SK-N-SH treated with all-trans-retinoic acid at 6 μM for 48 hours (cell line): ENCODE data around the gene MRAS.
"Not testable (repeated sequence)": the region's sequence is repeated elsewhere in the genome, so short reads cannot be mapped to it uniquely, and the experiment has no call there.

ENCODE experiments used
- ATAC-seq: fragments of 200-7000 bp; cut with Tn5 transposase; 3 replicates; pipeline ENCODE4 v1.9.1; 2020; ENCODE audit warnings: mild to moderate bottlenecking, moderate library complexity
- ARNTL ChIP-seq: fragments of 450-650 bp; formaldehyde crosslinking; IDR thresholded peaks from 2 replicates; pipeline ENCODE4 v1.5.0; 2020; ENCODE audit warnings: low read depth, mild to moderate bottlenecking, moderate library complexity, borderline replicate concordance
- BACH2 ChIP-seq: fragments of 250-450 bp; sonication (Bioruptor Pico); IDR thresholded peaks from 2 replicates; pipeline ENCODE4 v1.9.0; 2021; ENCODE audit warnings: mild to moderate bottlenecking, borderline replicate concordance
- CSDC2 ChIP-seq: fragments of 250-450 bp; sonication (Bioruptor Pico); IDR thresholded peaks from 2 replicates; pipeline ENCODE4 v1.5.0; 2020; ENCODE audit warnings: mild to moderate bottlenecking, moderate library complexity
- ESRRG ChIP-seq: fragments of 250-450 bp; sonication (Bioruptor Pico); IDR thresholded peaks from 2 replicates; pipeline ENCODE4 v1.6.1; 2021; ENCODE audit warnings: mild to moderate bottlenecking
- GLIS3 ChIP-seq: fragments of 250-450 bp; sonication (Bioruptor Pico); IDR thresholded peaks from 2 replicates; pipeline ENCODE4 v1.5.0; 2020; ENCODE audit warnings: mild to moderate bottlenecking, moderate library complexity
- ISL1 ChIP-seq: fragments of 250-450 bp; sonication (Bioruptor Pico); IDR thresholded peaks from 2 replicates; pipeline ENCODE4 v2.1.2; 2022; ENCODE audit warnings: mild to moderate bottlenecking, moderate library complexity
- OSR1 ChIP-seq: fragments of 250-450 bp; sonication (Bioruptor Pico); IDR thresholded peaks from 2 replicates; pipeline ENCODE4 v1.8.0; 2022; ENCODE audit warnings: moderate library complexity, mild to moderate bottlenecking, inconsistent platforms
- PPARA ChIP-seq: fragments of 250-450 bp; sonication (Bioruptor Pico); IDR thresholded peaks from 2 replicates; pipeline ENCODE4 v1.5.0; 2020; ENCODE audit warnings: mild to moderate bottlenecking, borderline replicate concordance
- RARB ChIP-seq: fragments of 250-450 bp; sonication (Bioruptor Pico); IDR thresholded peaks from 2 replicates; pipeline ENCODE4 v1.8.0; 2021; ENCODE audit warnings: mild to moderate bottlenecking, moderate library complexity
- SNAI2 ChIP-seq: fragments of 250-450 bp; sonication (Bioruptor Pico); IDR thresholded peaks from 2 replicates; pipeline ENCODE4 v1.5.0; 2020; ENCODE audit warnings: mild to moderate bottlenecking, moderate library complexity
- TCF4 ChIP-seq: fragments of 250-450 bp; sonication (Bioruptor Pico); IDR thresholded peaks from 2 replicates; pipeline ENCODE4 v1.8.0; 2021; ENCODE audit warnings: mild to moderate bottlenecking, moderate library complexity, borderline replicate concordance
- TOX ChIP-seq: fragments of 250-450 bp; sonication (Bioruptor Pico); IDR thresholded peaks from 2 replicates; pipeline ENCODE4 v1.8.0; 2021; ENCODE audit warnings: mild to moderate bottlenecking, moderate library complexity, borderline replicate concordance
- ZC3H10 ChIP-seq: fragments of 250-450 bp; sonication (Bioruptor Pico); IDR thresholded peaks from 2 replicates; pipeline ENCODE4 v1.5.1; 2021; ENCODE audit warnings: mild to moderate bottlenecking, moderate library complexity
- ZFP3 ChIP-seq: fragments of 250-450 bp; sonication (Bioruptor Pico); IDR thresholded peaks from 2 replicates; pipeline ENCODE4 v1.5.0; 2020; ENCODE audit warnings: mild to moderate bottlenecking, moderate library complexity
- ZFP30 ChIP-seq: fragments of 450-650 bp; formaldehyde crosslinking; IDR thresholded peaks from 2 replicates; pipeline ENCODE4 v1.5.0; 2022; ENCODE audit warnings: mild to moderate bottlenecking, moderate library complexity
- ZNF565 ChIP-seq: fragments of 450-650 bp; formaldehyde crosslinking; conservative IDR thresholded peaks from 2 replicates; pipeline ENCODE4 v1.5.0; 2020; ENCODE audit warnings: low read depth, mild to moderate bottlenecking, moderate library complexity
- ZNF70 ChIP-seq: fragments of 450-650 bp; formaldehyde crosslinking; IDR thresholded peaks from 2 replicates; pipeline ENCODE4 v1.5.0; 2020; ENCODE audit warnings: mild to moderate bottlenecking, moderate library complexity
- ZNF8 ChIP-seq: fragments of 450-650 bp; formaldehyde crosslinking; IDR thresholded peaks from 2 replicates; pipeline ENCODE4 v1.5.0; 2020; ENCODE audit warnings: mild to moderate bottlenecking, moderate library complexity
- TF ChIP-seq, protein P1 (sequence below): fragments of 250-450 bp; sonication (Bioruptor Pico); IDR thresholded peaks from 2 replicates; pipeline ENCODE4 v1.5.1; 2020; ENCODE audit warnings: low read depth, mild to moderate bottlenecking, moderate library complexity
- TF ChIP-seq, protein P2 (sequence below): fragments of 250-450 bp; sonication (Bioruptor Pico); IDR thresholded peaks from 2 replicates; pipeline ENCODE4 v1.5.1; 2021; ENCODE audit warnings: mild to moderate bottlenecking, moderate library complexity
- TF ChIP-seq, protein P3 (sequence below): fragments of 250-450 bp; sonication (Bioruptor Pico); IDR thresholded peaks from 2 replicates; pipeline ENCODE4 v1.8.0; 2021; ENCODE audit warnings: low read depth, mild to moderate bottlenecking, moderate library complexity, borderline replicate concordance
- TF ChIP-seq, protein P4 (sequence below): fragments of 250-450 bp; sonication (Bioruptor Pico); IDR thresholded peaks from 2 replicates; pipeline ENCODE4 v1.5.0; 2020; ENCODE audit warnings: mild to moderate bottlenecking, moderate library complexity

The MRAS gene

DNA sequence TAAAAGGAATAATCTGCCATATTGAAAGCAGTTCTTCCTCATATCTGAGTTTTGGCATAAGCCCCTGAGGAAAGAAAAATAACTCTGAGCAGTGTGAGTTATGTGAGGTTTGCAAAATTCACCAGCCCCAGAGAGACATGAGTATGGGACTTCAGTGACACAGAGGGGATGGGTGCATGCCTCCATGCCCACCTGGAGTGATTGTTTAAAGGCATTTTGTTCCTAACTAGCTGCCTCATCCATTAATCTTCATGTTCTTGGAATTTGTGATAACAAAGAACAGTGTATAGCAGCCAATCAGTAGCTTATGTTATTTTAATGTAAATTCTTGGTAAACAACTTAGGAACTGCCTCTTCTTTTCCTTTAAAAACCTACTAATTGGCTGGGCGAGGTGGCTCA, 74.9 kb downstream of the MRAS start:
- TF ChIP-seq ZC3H10 (no peak), ZFP3 (CRISPR knock-in tag) (no peak), BACH2 (CRISPR knock-in tag) (no peak), PPARA (no peak), ZNF8 (CRISPR knock-in tag) (no peak), ARNTL (CRISPR knock-in tag) (no peak), ISL1 (CRISPR knock-in tag) (no peak), GLIS3 (CRISPR knock-in tag) (no peak), ZNF565 (CRISPR knock-in tag) (no peak), CSDC2 (no peak), RARB (CRISPR knock-in tag) (no peak), SNAI2 (CRISPR knock-in tag) (no peak)
- TF ChIP-seq, protein P1, sequence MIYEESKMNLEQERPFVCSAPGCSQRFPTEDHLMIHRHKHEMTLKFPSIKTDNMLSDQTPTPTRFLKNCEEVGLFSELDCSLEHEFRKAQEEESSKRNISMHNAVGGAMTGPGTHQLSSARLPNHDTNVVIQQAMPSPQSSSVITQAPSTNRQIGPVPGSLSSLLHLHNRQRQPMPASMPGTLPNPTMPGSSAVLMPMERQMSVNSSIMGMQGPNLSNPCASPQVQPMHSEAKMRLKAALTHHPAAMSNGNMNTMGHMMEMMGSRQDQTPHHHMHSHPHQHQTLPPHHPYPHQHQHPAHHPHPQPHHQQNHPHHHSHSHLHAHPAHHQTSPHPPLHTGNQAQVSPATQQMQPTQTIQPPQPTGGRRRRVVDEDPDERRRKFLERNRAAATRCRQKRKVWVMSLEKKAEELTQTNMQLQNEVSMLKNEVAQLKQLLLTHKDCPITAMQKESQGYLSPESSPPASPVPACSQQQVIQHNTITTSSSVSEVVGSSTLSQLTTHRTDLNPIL (CRISPR knock-in tag), result no peak
- TF ChIP-seq, protein P2, sequence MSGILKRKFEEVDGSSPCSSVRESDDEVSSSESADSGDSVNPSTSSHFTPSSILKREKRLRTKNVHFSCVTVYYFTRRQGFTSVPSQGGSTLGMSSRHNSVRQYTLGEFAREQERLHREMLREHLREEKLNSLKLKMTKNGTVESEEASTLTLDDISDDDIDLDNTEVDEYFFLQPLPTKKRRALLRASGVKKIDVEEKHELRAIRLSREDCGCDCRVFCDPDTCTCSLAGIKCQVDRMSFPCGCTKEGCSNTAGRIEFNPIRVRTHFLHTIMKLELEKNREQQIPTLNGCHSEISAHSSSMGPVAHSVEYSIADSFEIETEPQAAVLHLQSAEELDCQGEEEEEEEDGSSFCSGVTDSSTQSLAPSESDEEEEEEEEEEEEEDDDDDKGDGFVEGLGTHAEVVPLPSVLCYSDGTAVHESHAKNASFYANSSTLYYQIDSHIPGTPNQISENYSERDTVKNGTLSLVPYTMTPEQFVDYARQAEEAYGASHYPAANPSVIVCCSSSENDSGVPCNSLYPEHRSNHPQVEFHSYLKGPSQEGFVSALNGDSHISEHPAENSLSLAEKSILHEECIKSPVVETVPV (CRISPR knock-in tag), result no peak
- TF ChIP-seq, protein P3, sequence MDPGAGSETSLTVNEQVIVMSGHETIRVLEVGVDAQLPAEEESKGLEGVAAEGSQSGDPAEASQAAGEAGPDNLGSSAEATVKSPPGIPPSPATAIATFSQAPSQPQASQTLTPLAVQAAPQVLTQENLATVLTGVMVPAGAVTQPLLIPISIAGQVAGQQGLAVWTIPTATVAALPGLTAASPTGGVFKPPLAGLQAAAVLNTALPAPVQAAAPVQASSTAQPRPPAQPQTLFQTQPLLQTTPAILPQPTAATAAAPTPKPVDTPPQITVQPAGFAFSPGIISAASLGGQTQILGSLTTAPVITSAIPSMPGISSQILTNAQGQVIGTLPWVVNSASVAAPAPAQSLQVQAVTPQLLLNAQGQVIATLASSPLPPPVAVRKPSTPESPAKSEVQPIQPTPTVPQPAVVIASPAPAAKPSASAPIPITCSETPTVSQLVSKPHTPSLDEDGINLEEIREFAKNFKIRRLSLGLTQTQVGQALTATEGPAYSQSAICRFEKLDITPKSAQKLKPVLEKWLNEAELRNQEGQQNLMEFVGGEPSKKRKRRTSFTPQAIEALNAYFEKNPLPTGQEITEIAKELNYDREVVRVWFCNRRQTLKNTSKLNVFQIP (CRISPR knock-in tag), result no peak
- TF ChIP-seq, protein P4, sequence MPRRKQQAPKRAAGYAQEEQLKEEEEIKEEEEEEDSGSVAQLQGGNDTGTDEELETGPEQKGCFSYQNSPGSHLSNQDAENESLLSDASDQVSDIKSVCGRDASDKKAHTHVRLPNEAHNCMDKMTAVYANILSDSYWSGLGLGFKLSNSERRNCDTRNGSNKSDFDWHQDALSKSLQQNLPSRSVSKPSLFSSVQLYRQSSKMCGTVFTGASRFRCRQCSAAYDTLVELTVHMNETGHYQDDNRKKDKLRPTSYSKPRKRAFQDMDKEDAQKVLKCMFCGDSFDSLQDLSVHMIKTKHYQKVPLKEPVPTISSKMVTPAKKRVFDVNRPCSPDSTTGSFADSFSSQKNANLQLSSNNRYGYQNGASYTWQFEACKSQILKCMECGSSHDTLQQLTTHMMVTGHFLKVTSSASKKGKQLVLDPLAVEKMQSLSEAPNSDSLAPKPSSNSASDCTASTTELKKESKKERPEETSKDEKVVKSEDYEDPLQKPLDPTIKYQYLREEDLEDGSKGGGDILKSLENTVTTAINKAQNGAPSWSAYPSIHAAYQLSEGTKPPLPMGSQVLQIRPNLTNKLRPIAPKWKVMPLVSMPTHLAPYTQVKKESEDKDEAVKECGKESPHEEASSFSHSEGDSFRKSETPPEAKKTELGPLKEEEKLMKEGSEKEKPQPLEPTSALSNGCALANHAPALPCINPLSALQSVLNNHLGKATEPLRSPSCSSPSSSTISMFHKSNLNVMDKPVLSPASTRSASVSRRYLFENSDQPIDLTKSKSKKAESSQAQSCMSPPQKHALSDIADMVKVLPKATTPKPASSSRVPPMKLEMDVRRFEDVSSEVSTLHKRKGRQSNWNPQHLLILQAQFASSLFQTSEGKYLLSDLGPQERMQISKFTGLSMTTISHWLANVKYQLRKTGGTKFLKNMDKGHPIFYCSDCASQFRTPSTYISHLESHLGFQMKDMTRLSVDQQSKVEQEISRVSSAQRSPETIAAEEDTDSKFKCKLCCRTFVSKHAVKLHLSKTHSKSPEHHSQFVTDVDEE, result no peak
- TF ChIP-seq, all 23 proteins: peak for 0
- no peak for ATAC-seq

DNA sequence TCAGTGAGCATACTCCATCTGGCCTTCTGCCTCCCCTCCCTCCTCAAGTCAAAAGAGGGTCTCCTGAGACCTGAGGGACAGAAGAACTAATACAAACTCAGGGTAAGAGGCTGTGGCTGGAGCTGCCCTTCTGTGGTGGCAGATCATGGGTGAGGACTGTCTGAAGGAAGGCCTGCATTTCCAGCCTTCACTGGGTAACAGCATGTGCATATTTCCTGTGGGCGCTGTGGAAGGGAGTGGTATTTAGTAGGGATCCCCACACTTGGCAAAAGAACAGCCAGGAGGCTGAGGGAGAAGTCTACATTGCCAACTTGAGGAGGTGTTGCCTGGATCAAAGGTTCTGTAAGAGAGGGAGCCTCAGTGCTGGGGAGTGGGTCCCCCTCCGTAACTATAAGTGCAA, 75.9 kb downstream of the MRAS start:
- TF ChIP-seq ZC3H10 (no peak), PPARA (no peak)
- ATAC-seq, result no peak

DNA sequence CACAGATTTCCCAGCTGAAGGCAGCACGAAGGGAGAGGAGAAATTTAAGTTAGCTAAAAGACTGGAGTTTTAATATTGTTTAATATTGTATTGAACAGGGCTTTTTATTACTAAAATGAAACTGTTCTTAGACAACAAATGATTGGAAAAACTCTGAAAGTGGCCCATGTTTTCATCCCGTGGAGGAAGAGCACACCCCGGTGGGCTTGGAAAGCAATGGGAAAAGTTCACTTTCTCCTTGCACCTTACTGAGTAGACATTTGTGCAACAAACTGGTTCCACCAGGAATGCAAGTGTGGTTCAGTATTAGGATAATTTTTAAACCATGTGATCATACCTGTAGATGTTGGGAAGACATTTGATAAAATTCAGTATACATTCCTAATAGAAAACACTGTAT, 77.8 kb downstream of the MRAS start:
- TF ChIP-seq BACH2 (CRISPR knock-in tag), result no peak
- no peak for TF ChIP-seq ARNTL (CRISPR knock-in tag)
- TF ChIP-seq ZNF565 (CRISPR knock-in tag), result no peak
- no peak for TF ChIP-seq GLIS3 (CRISPR knock-in tag)
- no peak for TF ChIP-seq CSDC2
- TF ChIP-seq, protein P2 (CRISPR knock-in tag), result no peak
- no peak for TF ChIP-seq ZC3H10
- TF ChIP-seq ESRRG, result no peak
- TF ChIP-seq, all 23 proteins: peak for 0

DNA sequence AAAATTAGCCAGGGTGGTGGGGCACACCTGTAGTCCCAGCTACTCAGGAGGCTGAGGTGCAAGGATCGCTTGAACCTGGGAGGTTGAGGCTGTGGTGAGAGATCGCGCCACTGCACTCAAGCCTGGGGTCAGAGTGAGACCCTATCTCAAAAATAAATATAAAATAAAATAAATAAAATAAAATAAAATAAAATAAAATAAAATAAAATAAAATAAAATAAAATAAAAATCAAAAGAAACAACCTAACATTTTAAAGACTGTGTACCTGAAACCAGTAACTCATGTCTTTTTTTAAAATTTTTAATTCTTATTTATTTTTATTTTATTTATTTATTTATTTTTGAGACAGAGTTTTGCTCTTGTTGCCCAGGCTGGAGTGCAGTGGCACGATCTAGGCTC, 78.4 kb downstream of the MRAS start:
- not testable (repeated sequence) for ATAC-seq

More for the DNA sequence above, 77.8 kb downstream of the MRAS start:
- peak; percentile 86 for ATAC-seq

DNA sequence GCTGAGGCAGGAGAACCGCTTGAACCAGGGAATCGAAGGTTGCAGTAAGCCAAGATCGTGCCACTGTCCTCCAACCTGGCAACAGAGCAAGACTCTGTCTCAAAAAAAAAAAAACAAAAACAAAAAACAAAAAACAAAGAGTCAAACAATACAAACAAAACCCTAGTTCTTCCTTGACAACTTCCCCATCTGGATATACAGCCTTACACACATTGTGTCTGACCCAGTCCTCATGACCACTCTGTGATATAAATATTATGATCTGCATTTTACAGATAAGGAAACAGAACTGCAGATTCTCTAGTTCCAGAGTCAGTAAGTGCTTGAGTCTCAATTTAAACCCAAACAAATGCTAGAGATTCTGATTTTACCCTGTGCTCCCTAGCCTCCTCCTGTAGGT, 81.3 kb downstream of the MRAS start:
- ATAC-seq, result no peak
- no peak for TF ChIP-seq ZNF565 (CRISPR knock-in tag)
- no peak for TF ChIP-seq OSR1 (CRISPR knock-in tag)
- no peak for TF ChIP-seq ZFP30
- TF ChIP-seq, protein P3 (CRISPR knock-in tag), result no peak
- TF ChIP-seq TOX (CRISPR knock-in tag), result no peak
- no peak for TF ChIP-seq RARB (CRISPR knock-in tag)
- no peak for TF ChIP-seq PPARA
- no peak for TF ChIP-seq ESRRG
- no peak for TF ChIP-seq ZC3H10
- TF ChIP-seq, protein P2 (CRISPR knock-in tag), result no peak
- TF ChIP-seq TCF4 (CRISPR knock-in tag), result no peak
- no peak for TF ChIP-seq ZNF70 (CRISPR knock-in tag)
- no peak for TF ChIP-seq GLIS3 (CRISPR knock-in tag)
